Stimulated activated CD8-positive, alpha-beta memory T cell treated with anti-CD3 and anti-CD28 coated beads, Interleukin-15, amount 100 ng/mL, for 48 hours (primary cell): Measurements from ENCODE around the gene COL5A3.
"Not testable (repeated sequence)": the region's sequence is repeated elsewhere in the genome, so short reads cannot be mapped to it uniquely, and the experiment has no call there.

Experiments
- DNase-seq, 2 donors: peaks; one replicate each; pipeline ENCODE4 v3.0.0-alpha.2; 2020; ENCODE audit warnings: low read depth in 2 of 2

Gene COL5A3

DNA sequence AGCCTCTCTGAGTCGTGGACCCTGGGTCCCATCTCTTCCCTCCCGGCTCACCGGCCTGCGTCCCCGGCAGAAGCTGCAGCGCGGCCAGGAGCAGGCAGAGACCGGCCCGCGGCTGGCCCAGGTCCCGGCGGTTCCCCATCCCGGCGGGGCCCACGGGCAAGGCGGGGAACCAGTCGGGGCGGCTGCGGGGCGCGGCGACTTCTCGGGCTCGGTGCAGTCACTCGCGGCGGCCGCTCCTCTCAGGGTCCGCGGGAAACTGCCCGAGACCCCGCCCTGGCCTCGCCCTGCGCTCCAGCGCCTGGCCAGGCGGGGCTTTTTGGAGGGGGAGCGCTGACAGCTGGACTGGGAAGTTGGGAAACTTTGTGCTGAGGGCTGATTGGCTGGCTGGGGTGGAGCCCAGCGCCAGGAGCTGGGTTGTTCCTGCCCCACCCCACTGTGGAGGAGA lies at the start of gene COL5A3:
Gene COL5A3, minus strand, starts transcription at position 258 of the 445 bp plus-strand sequence. Its CDS starts 119 bp downstream, at position 139.
- DNase-seq: no peak

DNA sequence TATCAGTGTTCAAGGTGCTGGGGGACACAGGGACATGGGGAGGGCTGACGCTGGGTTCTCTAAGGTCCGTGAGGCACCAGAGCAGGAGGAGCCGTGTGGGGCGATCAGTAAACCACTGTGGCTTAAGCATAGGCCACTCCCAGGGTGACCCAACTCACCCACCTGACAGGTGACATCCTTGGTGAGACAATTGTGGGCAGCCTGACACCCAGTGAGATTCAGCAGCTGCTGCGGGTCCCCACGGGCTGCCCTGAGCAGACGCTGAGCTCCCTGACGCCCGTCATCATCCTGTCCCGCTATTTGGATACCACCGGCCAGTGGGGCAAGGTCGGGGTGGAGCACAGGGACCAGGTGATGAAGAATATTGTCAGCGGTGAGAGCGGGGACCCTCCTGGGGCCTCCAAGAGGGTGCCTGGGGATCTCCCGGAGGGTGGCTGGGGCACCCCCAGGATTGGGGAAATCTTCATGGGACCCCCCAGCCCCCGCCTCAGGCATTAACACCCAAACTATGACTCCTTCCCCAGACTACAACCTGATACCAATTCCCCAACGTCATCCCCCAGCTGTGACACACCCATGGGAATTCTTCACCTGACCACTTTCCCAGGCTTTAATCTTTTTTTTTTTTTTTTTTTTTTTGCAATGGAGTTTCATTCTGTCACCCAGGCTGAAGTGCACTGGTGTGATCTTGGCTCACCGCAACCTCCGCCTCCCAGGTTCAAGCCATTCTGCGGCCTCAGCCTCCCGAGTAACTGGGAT lies 42.5 kb upstream of the COL5A3 start:
- no peak for DNase-seq

DNA sequence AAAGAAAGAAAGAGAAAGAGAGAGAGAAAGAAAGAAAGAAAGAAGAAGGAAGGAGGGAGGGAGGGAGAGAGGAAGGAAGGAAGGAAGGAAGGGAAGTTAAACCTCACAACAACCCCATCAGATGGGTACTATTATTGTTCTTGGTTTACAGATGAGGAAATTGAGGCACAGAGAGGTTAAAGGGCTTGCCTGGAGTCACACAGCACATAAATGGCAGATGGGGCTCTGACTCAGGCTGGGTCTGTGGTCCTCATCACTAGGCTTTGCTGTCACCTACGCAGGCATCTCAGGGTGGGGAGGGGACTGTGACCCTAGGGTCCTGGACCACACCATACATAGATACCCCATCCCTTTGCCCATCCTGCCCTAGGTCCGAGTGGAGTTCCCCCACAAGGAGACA lies 39.3 kb upstream of the COL5A3 start:
- DNase-seq: no peak

DNA sequence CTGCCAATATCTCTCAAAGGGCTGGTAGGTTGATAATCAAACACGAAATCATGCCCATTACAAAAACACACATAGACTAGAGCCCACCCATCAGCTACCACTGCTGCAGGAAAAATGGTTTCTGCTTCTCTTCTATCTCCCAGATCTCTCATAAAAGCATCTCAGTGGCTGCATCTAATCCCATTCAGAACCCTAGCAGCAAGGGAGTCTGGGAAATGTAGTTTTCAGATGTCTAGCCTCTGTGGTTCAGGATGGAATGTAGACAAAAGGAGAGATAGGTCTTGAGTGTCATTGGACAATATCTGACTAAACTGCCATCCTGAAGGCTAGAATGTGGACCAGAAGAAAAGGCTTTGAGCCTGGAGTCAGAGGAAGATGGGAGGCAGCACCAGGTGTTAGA lies 35.1 kb upstream of the COL5A3 start:
- DNase-seq: no peak

DNA sequence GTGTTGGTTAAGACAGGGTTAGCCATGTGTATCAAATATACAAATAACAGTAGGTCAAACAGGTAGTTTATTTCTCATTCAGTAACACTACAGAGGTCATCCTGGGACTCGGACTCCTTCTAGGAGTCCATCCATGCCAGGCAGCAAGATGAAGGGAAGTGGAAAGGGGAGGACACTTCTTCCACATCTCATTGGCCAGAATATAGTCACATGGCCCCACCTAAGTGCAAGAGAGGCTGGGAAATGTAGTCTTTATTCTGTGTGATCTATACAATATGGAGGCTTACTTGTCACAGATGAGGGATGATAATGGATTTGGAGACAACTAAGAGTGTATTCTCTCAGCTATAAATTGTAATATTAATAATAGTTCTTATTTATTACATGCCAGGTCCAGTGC lies 34.1 kb upstream of the COL5A3 start:
- DNase-seq: no peak

DNA sequence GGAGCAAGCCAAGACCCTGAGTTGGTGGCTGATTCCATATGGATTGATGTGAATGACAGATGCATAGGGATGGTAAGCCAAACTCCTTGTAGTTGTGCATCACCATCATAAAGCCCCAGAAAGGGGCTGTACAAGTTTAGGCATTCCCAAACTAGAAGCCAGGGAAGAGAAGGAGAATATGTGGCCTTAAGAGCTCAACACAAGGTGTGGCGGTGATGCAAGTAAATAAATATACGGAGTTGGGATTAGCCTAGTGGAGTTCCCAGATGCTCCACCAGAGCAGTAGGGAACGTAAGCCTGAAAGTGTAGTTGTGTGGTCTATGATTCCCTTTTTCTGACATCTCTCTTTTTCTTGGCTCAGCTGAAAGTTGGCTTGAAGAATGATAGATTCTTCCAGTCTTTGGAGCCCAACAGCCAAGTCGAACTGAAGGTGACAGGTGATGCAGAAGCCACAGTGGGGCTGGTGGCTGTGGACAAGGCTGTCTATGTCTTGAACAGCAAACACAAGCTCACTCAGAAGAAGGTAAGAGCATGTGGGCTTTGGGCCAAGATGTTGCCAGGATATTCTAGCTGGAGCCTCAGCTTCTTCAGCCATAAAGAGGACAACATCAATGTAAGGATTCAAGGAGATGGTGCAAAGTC lies 33.1 kb upstream of the COL5A3 start:
- DNase-seq: no peak

DNA sequence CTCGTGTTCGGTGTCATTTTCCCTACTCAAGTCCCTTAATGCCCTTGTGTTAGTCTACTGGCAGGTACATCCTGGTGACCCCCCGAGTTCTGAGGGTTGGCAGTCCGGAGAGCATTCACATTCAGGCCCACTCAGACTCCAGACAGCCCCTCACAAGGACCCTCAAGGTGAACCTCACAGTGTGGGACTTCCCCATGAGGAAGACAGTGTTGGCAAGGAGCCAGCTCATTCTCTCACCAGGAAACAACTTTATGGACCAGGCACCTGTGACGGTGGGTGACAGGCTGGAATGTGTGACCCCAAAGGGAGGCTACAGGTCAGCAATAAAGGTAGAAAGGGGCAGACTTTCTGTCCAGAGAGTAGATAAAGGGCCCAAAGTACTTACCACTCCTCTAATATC lies 27.5 kb upstream of the COL5A3 start:
- no peak for DNase-seq

DNA sequence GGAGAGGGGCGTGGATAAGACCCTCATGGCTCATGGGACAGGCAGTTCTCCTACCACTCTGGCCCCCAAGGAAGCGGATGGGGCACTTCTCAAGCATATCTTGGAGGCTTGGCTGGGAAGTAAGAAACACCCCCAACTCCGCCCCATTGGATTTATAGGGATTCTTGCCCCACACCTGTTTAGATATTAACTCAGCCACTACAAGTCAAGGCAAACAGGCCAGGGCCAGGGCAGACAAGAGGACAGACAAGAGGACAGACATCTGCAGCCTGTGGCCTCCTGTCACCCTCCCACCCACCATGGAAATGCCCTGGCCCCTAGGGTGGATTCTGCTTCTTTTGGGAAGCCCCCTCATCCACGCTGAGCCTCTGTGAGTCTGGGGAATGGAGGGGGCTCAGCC lies 27.1 kb upstream of the COL5A3 start:
- DNase-seq: no peak

DNA sequence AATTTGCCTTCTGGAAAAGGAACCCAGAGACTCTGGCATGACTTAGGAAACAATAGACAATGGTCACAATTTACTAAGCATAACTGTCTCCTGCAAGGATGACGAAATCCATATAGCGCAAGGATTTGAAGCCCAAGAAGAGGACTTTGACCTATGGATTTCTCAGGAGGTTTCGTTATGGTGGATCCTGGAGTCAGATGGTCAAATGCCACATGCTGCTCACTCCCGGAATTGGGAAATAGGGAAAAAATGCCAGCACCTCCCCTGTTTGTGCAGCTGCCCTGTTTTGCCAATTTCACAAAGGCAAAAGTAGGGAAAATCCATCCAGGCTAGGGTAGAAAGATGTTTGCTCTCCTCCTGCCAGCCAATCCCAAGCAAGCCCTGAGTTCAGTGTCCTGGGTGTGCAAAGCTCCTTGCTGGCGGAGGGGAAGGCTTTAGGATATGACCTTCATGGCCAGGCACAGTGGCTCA lies 26.3 kb upstream of the COL5A3 start:
- no peak for DNase-seq

DNA sequence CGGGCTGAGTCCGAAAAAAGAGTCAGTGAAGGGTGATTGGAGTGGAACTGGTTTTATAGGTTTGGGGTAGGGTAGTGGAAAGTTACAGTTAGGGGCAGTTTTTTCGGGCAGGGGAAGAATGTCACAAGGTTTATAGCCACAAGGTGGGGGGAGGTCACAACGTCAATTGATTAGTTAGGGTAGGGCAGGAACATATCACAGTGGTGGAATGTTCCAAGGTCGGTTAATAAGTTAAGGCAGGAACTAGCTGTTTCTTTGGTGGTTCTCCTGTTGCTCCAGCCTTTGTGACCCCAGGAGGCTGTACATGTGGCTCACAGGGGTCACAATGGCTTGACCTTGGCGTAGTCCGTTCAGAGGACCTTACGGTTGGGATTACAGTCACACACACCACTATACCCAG lies 23.3 kb upstream of the COL5A3 start:
- DNase-seq: no peak

DNA sequence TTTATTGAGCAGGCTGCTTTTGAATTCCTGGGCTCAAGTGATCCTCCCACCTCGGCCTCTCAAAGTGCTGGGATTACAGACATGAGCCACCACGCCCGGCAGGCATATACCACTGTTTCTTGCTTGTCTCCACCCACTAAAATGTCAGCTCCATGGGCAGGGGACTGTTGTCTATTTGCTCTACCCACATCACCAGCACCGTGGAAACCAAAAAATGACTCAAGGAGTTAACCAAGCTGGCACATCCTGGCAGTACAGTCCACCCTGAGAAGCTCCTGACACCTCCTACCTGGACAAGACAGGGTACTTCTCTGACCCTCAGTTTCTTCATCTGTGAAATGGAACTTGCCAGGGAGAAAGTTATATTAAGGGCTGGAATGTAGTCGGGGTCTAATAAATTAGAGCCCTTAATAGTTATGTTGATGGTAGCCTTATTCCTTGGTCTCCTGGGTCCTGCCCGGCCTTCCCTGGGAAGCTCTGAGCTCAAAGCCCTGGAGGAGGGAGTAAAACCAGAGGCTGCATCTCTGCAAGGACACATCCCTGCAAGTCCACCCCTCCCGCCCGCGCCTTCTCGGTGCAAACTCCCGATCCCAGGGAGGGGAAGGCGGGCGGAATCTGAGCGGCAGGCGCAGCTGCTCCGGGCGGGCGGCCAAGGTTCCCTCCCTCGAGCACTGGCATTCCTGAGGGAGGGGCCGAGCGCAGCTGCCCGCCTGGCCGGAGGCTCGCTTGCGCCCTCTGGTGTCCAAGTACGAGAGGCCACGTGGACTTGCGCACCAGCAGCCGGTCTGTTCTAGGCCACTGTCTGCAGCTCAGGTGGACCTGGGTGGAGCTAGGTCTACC lies 17.1 kb upstream of the COL5A3 start:
- peak; percentile 64 to 68 for DNase-seq

DNA sequence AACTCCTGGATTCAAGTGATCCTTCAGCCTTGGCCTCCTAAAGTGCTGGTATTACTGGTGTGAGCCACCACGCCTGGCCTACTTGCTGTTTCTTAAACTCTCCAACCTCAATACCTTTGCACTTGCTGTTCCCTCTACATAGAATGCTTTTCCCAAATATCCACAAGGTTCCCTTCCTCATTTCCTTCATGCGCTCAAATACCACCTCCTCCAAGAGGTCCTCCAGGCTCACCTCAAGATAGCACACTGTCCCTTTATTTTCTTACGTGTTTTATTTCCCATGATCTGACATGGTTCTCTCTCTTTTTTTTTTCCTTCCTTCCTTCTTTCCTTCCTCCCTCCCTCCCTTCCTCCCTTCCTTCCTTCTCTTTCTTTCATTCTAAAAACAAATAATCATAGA lies 16.4 kb upstream of the COL5A3 start:
- no peak for DNase-seq

DNA sequence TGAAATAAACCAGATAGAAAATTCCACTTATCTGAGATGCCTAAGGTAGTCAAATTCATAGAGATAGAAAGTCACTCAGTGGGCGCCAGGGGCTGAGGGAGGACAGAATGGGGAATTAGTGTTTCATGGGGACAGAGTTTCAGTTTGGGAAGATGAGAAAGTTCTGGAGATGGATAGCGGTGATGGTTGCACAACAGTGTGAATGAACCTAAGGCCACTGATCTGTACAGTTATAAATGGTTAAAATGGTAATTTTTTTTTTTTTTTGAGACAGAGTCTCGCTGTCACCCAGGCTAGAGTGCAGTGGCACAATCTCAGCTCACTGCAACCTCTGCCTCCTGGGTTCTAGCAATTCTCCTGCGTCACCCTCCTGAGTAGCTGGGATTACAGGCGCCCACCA lies 12.8 kb upstream of the COL5A3 start:
- not testable (repeated sequence) for DNase-seq

DNA sequence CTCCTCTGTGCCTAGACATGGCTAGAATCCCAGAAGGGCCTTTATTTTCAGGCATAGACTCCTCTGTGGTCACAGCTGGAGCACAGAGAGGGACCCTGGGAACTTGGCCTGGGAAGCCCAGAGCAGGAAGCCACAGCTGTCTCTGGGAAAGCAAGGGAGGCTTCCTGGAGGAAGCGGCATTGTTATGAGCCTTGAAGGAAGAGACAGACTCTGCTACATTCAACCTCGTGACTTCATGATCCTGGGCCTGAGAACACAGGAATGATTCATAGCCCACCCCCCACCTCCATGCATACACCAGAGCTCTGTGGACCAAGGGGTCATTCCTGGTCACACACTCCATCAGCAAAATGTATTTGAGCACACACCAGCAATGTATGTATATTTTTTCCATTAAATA lies 11.6 kb upstream of the COL5A3 start:
- no peak for DNase-seq

DNA sequence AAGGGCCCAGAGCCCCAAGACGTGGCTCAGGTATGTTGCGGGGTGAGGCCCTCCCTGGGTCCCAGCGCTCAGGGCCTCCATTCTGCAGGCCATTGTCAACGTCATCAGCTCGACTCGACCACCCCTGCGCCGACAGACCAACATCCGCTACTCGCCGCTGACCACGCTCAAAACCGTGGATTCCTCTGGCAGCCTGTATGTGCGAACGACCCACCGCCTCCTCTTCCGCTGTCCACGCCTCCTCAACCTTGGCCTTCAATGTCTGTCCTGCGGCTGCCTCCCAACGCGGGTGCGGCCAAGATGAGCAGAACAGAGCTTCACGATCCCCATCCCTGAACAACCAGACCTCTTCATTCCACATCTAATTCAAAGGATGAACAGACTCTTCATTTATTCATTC lies 11.1 kb upstream of the COL5A3 start:
- DNase-seq: no peak

DNA sequence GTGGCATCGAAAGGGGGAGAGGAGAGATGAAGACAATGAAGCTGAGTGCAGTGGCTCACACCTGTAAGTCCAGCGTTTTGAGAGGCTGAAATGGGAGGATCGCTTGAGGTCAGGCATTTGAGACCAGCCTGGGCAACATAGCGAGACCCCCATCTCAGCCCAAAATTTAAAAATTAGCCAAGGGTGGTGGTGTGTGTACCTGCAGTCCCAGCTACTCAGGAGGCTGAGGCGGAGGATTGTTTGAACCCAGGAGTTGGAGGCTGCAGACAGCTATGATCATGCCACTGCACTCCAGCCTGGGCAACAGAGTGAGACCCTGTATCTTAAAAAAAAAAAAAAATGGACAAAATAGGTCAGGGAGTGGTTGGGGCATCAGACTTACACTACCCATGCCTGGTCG lies 10.5 kb upstream of the COL5A3 start:
- DNase-seq: no peak

DNA sequence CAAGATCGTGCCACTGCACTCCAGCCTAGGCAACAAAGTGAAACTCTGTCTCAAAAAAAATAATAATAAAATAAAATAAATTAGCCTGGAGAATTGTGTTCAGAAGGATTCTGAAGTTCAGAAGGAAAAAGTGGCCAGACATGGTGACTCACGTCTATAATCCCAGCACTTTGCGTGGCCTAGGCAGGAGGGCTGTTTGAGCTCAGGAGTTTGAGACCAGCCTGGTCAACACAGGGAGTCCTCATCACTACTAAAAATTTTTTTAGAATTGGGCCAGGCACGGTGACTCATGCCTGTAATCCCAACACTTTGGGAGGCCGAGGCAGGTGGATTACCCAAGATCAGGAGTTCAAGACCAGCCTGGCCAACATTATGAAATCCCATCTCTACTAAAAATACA lies 8.9 kb upstream of the COL5A3 start:
- no peak for DNase-seq

DNA sequence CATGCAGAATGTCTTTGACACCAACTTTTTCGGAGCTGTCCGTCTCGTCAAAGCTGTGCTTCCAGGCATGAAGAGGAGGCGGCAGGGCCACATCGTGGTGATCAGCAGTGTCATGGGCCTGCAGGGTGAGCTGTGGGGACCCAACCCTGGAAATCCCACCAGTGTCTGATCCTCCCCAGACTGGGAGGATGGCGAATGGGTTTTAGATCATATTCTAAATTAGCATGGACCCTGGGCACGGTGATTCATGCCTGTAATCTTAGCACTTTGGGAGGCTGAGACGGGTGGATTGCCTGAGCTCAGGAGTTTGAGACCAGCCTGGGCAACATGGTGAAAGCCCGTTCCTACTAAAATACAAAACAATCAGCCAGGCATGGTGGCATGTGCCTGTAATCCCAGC lies 8.5 kb upstream of the COL5A3 start:
- DNase-seq: no peak

DNA sequence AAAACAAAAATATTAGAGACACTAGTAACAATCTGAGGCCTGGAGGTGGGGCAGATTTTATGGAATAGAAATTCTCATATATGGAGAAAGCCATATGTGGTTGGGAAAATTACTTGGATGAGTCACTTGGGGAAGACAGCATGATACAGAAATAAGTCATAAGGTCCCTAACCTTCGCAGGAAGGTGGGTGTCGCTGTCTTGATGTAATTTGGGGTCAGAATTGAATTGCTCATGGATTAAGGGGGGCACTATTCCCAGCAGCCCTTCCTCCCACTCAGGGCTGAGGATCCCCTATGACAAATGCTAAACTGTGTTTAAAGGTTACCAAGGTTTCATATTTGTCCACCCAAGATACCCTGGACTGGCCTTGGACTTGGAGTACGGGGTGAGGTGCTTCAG lies 8.0 kb upstream of the COL5A3 start:
- no peak for DNase-seq

DNA sequence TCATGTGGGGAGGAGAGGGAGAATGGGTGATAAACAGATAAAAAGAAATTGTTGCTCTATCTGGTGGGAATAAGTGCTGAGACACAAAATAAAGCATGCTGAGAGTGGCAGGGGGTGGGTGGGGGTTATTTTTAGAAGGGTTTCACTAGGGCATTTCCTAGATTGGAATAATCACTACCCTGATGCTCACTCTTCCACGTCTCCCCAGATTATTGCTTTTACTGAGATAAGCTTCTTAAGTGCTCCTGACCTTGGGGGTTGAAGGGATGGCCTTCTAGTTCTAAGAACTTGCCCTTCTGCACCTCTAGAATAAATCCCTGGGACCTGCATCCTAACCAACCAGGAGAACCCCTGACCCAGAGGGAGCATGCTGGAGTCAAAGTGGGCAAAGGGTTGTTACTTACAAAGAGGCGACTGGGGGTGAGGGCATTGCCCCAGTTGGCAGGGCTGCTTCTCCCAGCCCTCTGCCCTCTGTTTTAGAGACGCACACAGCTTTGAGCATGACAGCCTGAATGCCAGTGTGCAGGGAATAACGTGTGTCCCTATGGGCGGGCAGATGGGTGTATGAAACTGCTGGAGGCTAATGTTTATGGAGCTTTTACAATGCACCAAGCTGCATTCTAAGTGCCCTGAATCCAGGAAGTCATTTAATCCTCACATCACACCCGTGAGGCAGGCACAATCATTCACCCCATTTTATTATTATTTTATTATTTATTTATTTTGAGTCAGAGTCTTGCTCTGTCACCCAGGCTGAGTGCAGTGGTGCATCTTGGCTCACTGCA lies 3.7 kb upstream of the COL5A3 start:
- no peak for DNase-seq

DNA sequence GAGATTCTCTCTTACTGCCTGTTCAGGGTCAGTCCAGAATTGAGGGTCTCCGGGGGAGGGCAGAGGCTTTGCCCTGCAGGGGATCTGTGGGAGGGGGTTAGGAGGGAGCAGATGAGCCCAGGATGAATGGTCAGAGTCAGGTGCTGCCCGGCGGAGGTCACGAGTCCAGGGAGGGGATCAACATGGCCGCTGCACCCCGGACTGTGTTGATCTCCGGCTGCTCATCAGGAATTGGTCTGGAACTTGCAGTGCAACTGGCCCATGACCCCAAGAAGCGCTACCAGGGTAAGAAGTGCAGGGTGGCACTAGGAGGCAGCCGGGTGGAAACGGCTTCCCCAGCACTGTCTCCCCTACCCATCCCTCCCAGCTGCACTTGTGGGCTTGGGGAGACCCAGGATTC lies 3.0 kb upstream of the COL5A3 start, which contains the start of gene RDH8:
Gene RDH8, plus strand, starts transcription at position 168 of the 400 bp plus-strand sequence. Its CDS starts 15 bp downstream, at position 183.
- no peak for DNase-seq

DNA sequence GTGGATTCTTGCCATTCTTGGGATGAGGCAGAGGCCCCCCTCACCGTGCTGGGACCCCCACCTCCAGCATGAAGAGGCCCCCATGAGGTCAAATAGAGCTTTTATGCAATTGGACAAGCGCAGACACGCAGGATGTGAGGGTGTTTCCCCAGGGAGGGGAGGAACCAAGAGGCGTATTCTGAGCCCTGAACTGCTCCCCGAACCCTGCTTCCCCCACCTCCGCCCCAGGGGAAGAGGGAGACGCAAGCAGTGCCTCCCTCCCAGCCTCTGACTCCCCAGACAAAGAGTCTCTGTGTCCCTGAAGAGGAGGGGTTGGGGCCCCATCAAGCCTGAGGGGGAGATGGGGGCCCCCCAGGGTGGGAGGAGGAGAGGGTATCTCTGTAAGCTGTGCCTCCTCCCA lies 1.7 kb upstream of the COL5A3 start:
- no peak for DNase-seq
